Suppressor macrophage (primary cell): ENCODE results near the gene PCK1.

Experiments used
- DNase-seq, 4 experiments: peaks; one replicate each; pipeline ENCODE4 v3.0.0-alpha.2; 2020 to 2022

Gene PCK1

DNA sequence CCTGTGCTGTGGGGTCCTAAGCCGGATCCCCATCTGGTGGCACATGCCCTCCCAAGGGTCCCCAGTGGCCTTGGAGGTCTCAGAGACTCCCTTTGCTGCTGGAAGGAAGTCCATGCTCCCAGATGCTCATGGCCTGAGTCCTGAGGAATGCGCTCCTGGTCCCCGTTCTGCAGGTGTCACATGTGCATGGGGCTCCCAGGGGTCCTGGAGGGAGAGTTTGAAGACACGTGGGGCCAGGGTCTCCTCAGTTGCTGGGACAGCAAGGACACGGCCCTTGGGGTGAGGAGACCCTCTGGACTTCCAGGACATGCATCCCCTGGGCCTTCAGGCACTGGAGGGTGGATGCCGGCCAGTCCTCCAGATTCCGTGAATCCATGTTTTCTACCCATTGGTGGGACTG lies 47.6 kb downstream of the PCK1 start:
- no peak for DNase-seq

GRCh38 chr20:57609086-57609841 lies 48.4 kb downstream of the PCK1 start:
- DNase-seq = no peak

GRCh38 chr20:57609842-57610167 lies 48.9 kb downstream of the PCK1 start:
- no peak for DNase-seq

DNA sequence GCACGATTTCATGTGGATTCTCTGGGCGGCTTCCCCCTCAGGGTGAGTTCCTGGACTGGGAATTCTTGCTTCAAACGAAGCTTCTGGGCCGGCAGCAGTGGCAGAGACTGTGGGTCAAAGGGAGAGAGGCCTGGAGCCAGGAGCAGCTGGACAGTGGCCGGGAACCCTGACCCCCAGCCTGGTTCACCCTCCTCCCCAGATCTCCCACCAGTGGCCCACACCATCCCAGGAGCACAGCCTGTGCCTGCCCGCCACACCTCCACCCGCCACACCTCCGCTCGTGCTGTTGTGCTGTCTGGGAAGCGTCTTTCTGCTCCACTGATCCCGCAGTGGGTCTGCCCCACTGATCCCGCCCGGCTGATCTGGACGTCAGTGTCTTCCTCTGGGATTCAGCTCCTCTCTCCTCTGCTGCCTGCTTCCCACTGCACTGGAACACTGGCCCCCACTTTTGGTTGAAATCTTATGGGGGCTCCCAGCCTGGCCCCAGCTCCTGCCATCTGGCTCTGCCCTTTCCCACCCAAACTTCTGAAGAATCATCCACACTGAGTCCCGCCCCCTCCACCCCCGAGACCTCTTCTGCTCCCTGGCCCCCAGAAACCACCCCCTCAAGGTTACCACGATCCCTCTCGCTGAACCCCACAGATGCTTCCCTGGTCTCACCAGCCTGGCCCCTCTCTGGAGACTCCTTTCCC lies 49.5 kb downstream of the PCK1 start:
- no peak for DNase-seq

DNA sequence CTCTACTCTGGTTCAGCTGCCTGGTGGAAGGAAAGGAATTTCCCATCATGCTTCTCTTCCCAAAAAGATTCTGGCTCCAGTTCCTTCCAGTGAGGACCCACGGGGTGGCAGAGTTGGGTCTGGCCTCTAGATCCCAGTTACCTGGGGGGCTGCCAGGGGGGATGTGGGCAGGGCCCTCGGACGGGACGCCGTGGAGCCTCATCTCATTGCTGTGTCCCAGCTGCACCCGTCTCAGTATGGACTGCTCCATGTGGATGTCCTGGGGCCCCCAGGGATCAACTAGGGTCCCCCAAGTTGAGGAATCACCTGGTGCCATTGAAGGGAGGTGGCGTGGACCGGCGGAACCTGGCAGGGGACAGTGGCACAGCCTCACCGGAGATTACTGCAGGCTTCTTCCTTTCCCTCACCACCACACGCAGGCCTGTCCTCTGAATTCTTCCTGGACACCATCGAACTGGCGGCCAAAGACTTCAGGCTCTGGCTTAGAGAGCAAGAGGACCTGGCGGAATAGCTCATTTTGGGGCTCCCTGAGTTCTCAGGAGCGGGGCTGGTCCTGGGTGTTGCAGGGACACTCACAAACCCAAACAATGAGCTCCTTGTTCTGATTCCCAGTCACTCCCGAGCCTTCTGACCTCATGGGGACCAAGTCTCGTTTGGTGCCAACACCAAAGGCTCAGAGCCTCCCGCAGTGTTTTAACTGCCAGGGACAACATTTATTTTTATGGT lies 50.8 kb downstream of the PCK1 start:
- DNase-seq = no peak

DNA sequence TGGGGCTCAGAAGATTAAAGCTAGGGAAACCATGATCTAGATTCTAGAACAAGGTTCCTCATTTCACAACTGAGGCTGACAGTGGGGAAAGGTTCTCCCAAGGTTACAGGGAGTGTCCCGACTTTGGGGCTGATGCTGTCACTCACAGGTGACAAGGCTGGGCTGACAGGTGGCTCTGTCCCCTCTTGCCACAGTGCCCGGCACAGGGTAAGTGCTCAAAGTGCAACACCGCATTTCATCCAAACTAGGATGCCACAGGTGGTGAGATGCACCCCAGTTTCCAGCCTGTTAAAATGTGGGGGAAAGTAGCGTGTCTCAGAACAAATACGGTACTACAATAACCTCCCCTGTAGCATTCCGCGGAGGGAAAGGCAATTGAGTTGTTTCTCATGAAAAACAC lies 51.5 kb downstream of the PCK1 start:
- no peak for DNase-seq

GRCh38 chr20:57612916-57613315 lies 52.0 kb downstream of the PCK1 start:
- DNase-seq = no peak

GRCh38 chr20:57613481-57613921 lies 52.6 kb downstream of the PCK1 start:
- DNase-seq = no peak

DNA sequence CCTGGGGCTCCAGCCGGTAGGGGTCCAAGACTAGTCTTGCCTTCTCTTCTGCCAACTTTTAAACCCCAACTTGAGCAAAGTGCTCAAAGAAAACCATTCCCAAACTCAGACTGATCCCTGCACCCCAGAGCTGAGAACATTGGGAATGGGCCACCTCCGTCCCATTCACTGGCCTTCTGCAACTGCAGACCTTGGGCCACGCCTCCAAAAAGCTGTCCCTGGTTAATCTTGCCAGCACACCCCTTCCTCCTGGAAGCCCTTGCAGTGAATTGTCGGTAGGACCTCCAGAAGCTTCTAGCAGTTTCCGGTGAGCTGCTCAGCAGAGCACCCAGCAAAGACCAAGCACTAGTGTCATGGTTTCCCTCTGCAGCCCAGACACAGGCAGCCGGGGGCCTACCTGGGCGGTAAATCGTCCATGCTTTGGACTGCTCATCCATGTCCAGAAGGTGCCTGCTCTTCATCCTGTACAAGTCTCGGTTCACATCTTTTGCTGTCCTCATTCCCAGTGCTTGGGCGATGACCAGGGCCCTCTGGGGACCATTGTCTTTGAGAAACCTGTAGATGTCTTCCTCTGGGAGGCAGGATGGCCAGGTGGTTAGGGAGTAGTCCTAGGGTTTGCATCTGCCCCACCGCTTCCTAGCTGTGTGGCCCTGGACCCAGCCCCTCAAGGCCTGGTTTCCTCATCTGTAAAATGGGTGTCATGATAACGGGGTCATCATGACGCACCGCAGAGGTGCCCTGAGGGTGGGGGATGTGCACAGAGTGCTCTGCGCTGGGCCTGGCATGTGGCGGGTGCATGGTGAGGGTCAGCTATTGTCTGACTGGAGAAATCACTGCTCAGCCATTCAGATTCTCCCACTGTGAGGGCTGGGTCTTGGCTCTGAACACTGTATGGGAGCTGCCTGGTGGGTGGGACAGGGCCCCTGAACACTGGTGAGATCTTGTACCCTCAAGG lies 53.9 kb downstream of the PCK1 start:
- DNase-seq = no peak

GRCh38 chr20:57615445-57615811 lies 54.5 kb downstream of the PCK1 start:
- no peak for DNase-seq

- no peak for DNase-seq
Observed at GRCh38 chr20:57616143-57616951, 55.4 kb downstream of the PCK1 start.

- DNase-seq = no peak
Observed at GRCh38 chr20:57617079-57617795, 56.3 kb downstream of the PCK1 start.
